Measurements from ENCODE around the gene SCN7A. TPM values are rescaled to one million over a fixed set of nuclear protein-coding genes. Genes with fewer than 3 reads are reported as not detected.

SCN7A gene
- polyA plus RNA-seq, 1 donor (not counting 4 experiments of a cell fraction or from before 2014, with no cell fraction given), result not detected

DNA sequence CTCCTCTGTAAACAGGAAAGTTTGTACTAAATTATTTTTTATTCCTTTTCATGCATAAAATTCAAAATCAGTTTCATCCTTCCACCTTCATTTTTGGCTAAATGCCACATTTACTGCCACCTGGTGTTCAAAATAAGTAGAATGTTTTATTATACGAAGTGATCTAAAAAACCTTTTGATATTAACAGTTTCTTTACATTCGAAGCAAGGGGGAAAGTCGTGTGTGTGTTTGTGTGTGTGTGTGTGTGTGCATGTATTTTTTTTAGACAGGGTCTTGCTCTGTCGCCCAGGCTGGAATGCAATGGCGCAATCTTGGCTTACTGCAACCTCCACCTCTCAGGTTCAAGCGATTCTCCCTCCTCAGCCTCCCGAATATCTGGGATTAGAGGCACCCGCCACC lies 109.3 kb downstream of the SCN7A start:
- Histone ChIP-seq H3K9me3 (ENCODE audit: control insufficient read depth, low read depth, low read length) (no peaks in the 10 kb centered on the region), H3K27ac (ENCODE audit: control insufficient read depth, insufficient read depth, low read length) (no peak overlapping the region), H3K4me2 (ENCODE audit: control insufficient read depth, extremely low read depth, insufficient read depth, low read depth, low read length) (no peak overlapping the region), H3K79me2 (ENCODE audit: control insufficient read depth, insufficient read depth, low read length) (no peaks in the 10 kb centered on the region), H3K9ac (ENCODE audit: control insufficient read depth, extremely low read depth, insufficient read depth, low read length) (no peak overlapping the region), H3K9me1 (ENCODE audit: control insufficient read depth, extremely low read depth, insufficient read depth, low read length) (no peaks in the 10 kb centered on the region), H3K27me3 (ENCODE audit: control insufficient read depth, extremely low read depth, insufficient read depth, low read length) (peaks cover 4% of the 10 kb centered on the region), H3K4me3 (ENCODE audit: control insufficient read depth in 2 of 3, extremely low read depth in 1 of 3, insufficient read depth in 2 of 3, low read depth in 1 of 3, low read length in 3 of 3) (no peak overlapping the region), H4K20me1 (ENCODE audit: control insufficient read depth, extremely low read depth, insufficient read depth, low read length) (no peaks in the 10 kb centered on the region), H3K4me1 (ENCODE audit: control insufficient read depth, extremely low read depth, insufficient read depth, low read length) (no peaks in the 10 kb centered on the region), H2AFZ (ENCODE audit: control insufficient read depth, low read length) (no peak overlapping the region), H3K36me3 (ENCODE audit: control insufficient read depth in 2 of 2, extremely low read depth in 1 of 2, insufficient read depth in 2 of 2, low read length in 2 of 2) (no peaks in the 10 kb centered on the region)
- DNase-seq (ENCODE audit: low read depth, low spot score) (no peak), FAIRE-seq (no peak)
- dilution Hi-C loops (cut with MboI; ENCODE audit: extremely low pct_ligation_motif_present, low sequenced_read_pairs), result no loop called here
- TF ChIP-seq, protein P1, sequence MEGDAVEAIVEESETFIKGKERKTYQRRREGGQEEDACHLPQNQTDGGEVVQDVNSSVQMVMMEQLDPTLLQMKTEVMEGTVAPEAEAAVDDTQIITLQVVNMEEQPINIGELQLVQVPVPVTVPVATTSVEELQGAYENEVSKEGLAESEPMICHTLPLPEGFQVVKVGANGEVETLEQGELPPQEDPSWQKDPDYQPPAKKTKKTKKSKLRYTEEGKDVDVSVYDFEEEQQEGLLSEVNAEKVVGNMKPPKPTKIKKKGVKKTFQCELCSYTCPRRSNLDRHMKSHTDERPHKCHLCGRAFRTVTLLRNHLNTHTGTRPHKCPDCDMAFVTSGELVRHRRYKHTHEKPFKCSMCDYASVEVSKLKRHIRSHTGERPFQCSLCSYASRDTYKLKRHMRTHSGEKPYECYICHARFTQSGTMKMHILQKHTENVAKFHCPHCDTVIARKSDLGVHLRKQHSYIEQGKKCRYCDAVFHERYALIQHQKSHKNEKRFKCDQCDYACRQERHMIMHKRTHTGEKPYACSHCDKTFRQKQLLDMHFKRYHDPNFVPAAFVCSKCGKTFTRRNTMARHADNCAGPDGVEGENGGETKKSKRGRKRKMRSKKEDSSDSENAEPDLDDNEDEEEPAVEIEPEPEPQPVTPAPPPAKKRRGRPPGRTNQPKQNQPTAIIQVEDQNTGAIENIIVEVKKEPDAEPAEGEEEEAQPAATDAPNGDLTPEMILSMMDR (optimal IDR thresholded peaks at IDR 0.05 in 1 of 3, IDR thresholded peaks at IDR 0.05 in 1 of 3, conservative IDR thresholded peaks at IDR 0.05 in 1 of 3; ENCODE audit: extremely low read depth in 1 of 3, insufficient read depth in 2 of 3, low read length in 3 of 3), result peak in 1 of 3 experiments; percentile 10
- TF ChIP-seq EZH2 (IDR thresholded peaks at IDR 0.05; ENCODE audit: low read length), result no peak

DNA sequence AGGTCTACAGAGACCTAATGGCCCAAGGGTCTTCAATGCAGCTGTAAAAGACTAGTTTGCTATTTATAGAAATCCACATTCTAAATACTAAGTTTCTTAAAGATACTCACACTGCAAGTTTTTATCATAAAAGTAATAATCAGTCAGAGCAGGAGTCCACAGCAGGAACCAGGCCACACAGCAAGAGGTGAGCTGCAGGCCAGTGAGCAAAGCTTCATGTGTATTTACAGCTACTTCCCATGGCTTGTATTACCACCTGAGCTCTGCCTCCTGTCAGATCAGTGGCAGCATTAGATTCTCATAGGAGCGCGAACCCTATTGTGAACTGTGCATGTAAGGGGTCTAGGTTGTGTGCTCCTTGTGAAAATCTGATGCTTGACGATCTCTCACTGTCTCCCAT lies 111.6 kb downstream of the SCN7A start:
- dilution Hi-C loops (cut with MboI; ENCODE audit: extremely low pct_ligation_motif_present, low sequenced_read_pairs), result no loop called here

More for the DNA sequence above, 111.6 kb downstream of the SCN7A start:
- TF ChIP-seq EZH2 (IDR thresholded peaks at IDR 0.05; ENCODE audit: low read length), result no peak
- TF ChIP-seq, protein P1 (optimal IDR thresholded peaks at IDR 0.05 in 1 of 3, IDR thresholded peaks at IDR 0.05 in 1 of 3, conservative IDR thresholded peaks at IDR 0.05 in 1 of 3; ENCODE audit: extremely low read depth in 1 of 3, insufficient read depth in 2 of 3, low read length in 3 of 3), result no peak
- Histone ChIP-seq H3K27me3 (ENCODE audit: control insufficient read depth, extremely low read depth, insufficient read depth, low read length) (peaks cover 7% of the 10 kb centered on the region), H3K4me1 (ENCODE audit: control insufficient read depth, extremely low read depth, insufficient read depth, low read length) (no peaks in the 10 kb centered on the region), H3K9ac (ENCODE audit: control insufficient read depth, extremely low read depth, insufficient read depth, low read length) (no peak overlapping the region), H2AFZ (ENCODE audit: control insufficient read depth, low read length) (no peak overlapping the region), H3K4me2 (ENCODE audit: control insufficient read depth, extremely low read depth, insufficient read depth, low read depth, low read length) (no peak overlapping the region), H3K27ac (ENCODE audit: control insufficient read depth, insufficient read depth, low read length) (no peak overlapping the region), H3K9me3 (ENCODE audit: control insufficient read depth, low read depth, low read length) (no peaks in the 10 kb centered on the region), H3K79me2 (ENCODE audit: control insufficient read depth, insufficient read depth, low read length) (no peaks in the 10 kb centered on the region), H3K9me1 (ENCODE audit: control insufficient read depth, extremely low read depth, insufficient read depth, low read length) (no peaks in the 10 kb centered on the region), H3K36me3 (ENCODE audit: control insufficient read depth in 2 of 2, extremely low read depth in 1 of 2, insufficient read depth in 2 of 2, low read length in 2 of 2) (no peaks in the 10 kb centered on the region), H4K20me1 (ENCODE audit: control insufficient read depth, extremely low read depth, insufficient read depth, low read length) (no peaks in the 10 kb centered on the region), H3K4me3 (ENCODE audit: control insufficient read depth in 2 of 3, extremely low read depth in 1 of 3, insufficient read depth in 2 of 3, low read depth in 1 of 3, low read length in 3 of 3) (no peak overlapping the region)
- FAIRE-seq (no peak), DNase-seq (ENCODE audit: low read depth, low spot score) (no peak)
